NCI-H2227 (cell line): Measurements from ENCODE around the gene FHIP1B.

Experiments used
- DNase-seq: peaks from one replicate; lab custom pipeline; 2025; ENCODE audit not compliant: unreplicated experiment; lab: John Stamatoyannopoulos, UW

Gene FHIP1B

DNA sequence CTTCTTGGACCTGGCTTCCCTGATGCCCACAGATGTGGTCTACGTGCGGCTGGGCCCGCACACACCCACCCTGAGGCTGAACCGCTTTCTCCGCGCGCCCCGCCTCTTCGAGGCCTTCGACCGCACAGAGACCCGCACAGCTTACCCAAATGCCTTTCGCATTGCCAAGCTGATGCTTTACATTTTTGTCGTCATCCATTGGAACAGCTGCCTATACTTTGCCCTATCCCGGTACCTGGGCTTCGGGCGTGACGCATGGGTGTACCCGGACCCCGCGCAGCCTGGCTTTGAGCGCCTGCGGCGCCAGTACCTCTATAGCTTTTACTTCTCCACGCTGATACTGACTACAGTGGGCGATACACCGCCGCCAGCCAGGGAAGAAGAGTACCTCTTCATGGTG is 5.7 kb upstream of the FHIP1B start:
- DNase-seq = no peak

DNA sequence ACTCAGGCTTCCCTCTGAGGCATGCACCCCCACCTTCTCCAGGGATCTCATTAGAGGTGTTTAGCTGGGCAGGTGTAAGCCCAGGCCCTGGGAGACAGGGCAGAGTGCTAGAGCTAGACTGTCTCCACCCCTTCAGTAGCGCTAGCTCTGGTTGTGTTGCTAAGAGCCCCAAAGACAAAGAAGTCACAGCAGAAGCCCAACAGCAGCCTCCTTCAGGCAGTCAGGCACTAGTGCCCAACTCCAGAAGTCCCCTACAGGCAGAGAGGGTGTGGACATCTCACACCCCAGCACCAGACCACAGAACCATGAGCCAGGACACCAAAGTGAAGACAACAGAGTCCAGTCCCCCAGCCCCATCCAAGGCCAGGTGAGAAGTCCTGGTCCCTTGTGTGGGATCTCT is 4.5 kb upstream of the FHIP1B start, which contains the start of gene CNGA4:
TSS of gene CNGA4 (plus strand) at position 188 of the 400 bp plus-strand sequence. CDS start at position 306, 118 bp downstream.
- DNase-seq = no peak

DNA sequence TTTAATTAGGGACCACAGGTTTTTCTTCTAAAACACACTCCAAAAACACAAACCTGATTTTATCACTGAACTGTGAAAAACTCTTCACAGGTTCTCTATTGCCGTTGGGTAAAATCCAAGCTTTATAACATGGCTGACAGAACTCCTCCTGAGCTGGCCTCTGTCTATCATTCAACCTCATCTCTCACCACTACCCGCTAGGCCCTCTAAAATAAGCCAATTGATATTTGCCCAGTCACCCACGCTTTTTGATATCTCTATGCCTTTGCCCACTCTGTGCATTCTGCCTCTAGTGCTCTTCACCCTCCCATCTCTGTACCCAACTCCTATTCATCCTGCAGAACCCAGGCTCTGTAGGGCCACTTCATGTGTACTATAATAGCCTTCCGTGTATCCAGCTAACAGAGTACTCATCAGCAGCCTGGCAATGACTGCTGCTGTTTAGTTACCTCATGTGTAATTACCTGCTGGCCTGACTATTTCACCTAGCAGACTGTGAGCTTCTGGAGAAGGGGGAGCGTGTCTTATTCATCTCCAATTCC is 3.4 kb upstream of the FHIP1B start:
- DNase-seq = no peak

- DNase-seq = no peak
Measured at GRCh38 chr11:6237266-6237665, 2.8 kb upstream of the FHIP1B start.

- DNase-seq = no peak
Measured at GRCh38 chr11:6233984-6234386, 451 bp downstream of the FHIP1B start.

- no peak for DNase-seq
Measured at GRCh38 chr11:6232899-6233298, 1.5 kb downstream of the FHIP1B start.

DNA sequence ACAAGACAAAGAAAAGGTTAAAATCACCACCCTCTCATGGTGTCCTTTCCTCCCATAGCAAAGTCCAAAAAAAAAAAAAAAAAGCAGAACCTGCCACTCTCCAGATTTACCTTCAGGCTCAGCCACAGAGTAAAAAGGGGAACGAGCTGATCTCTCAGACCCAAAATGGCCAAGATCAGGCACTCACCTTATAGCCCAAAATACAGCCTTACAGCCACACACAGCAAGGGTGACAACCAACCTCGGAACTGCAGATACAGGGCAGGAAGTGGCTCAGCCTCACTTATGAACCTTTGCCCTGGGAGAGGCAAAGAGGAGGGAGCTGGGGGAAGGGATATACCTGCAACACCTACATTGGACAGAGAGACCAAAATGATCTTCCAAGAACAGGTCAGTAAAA is 4.5 kb downstream of the FHIP1B start:
- DNase-seq = no peak

- DNase-seq = no peak
Measured at GRCh38 chr11:6228520-6228919, 5.9 kb downstream of the FHIP1B start.

- no peak for DNase-seq
Measured at GRCh38 chr11:6225896-6226295, 8.5 kb downstream of the FHIP1B start.

DNA sequence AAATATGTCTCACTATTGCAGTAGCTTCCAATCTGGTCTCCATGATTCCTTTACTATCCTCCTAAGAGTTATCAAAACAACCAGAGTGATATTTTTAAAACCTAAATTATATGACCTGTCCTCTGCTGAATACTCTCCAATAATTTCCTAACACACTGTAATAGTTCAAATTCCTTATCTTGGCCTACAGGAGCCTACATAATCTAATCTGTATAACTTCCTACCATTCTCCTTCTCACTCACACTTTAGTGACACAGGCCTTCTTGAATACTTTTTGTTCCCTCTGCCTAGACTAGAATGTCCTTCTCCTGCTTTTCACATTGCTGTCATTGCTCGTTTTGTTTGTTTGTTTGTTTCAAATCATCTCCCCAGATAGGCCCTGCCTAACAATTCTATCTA is 9.4 kb downstream of the FHIP1B start:
- no peak for DNase-seq

GRCh38 chr11:6224421-6224820 is 10.0 kb downstream of the FHIP1B start:
- no peak for DNase-seq

GRCh38 chr11:6223854-6224253 is 10.6 kb downstream of the FHIP1B start:
- DNase-seq = no peak

DNA sequence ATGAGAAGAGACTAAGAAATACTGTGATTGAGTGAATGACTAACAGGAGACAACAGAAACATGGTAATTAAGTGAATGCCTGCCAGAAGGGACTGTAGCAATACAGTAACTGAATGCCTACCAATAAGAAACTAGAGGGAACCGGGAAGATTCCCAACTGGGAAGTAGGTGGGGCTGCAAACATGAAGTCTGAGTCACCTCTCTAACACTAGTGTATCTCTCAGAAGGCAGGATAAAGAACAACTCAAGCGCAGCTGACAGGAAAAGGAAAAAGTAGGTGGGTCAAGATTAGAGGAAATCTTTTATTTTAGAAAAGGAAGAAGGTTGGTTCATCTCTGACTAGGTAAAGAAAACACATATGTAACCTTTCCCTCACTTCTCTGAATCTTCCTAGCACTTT is 15.1 kb downstream of the FHIP1B start:
- DNase-seq = no peak

GRCh38 chr11:6217722-6218121 is 16.7 kb downstream of the FHIP1B start:
- no peak for DNase-seq

- DNase-seq = no peak
Measured at GRCh38 chr11:6216501-6216900, 17.9 kb downstream of the FHIP1B start.

GRCh38 chr11:6214530-6214929 is 19.9 kb downstream of the FHIP1B start:
- no peak for DNase-seq

DNA sequence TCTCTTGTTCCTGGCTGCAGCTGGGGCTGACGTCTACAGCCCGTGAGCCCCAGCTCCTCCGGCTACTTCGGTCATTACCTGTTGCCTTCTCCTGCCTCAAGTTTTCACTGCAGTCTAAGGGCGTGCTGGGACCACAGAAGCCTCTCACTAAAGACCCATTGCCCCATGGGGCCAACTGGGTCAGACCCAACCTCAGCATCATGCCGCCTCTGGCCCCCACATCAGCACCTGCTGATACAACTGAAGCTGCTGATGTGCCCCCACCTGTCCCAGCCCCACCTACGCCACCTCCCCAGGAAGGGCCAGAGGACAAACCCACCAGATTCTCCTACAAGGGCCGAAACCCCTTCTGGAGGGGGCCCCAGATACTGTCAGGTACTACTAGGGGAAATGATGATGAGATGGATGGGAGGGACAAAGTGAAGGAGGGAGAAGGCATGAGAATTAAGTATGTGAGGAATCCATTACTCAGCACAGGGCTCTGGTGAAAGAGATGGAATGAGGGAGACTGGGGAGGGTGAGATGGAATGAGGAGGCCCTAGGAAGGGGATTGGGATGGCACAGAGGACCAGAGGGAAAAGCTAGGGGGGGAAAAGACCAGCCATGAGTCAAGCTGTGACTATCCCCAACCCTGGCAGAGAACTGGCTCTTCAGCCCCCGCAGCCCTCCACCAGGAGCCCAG is 24.0 kb downstream of the FHIP1B start:
- no peak for DNase-seq

DNA sequence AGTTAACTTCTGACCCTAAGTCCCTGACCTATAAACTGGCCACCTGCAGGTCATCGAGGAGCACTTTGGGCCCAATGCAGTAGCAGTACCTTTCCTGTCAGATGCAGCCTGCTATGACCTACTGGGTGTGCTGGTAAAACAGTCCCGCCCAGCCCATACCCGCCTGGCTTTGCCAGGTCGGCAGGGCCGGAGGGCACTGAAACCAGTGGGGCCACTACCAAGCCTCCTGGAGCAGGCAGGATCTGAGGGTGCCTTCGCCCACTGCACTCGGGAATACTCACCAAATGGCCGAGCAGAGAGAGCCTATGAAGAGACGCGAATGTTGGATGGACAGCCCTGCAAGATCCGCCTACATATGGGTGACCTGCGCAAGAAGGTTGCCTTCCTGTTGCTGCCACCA is 24.6 kb downstream of the FHIP1B start:
- DNase-seq = no peak

- DNase-seq = no peak
Measured at GRCh38 chr11:6206456-6207180, 27.8 kb downstream of the FHIP1B start.

- no peak for DNase-seq
Measured at GRCh38 chr11:6205366-6205765, 29.1 kb downstream of the FHIP1B start, which contains the start of gene C11orf42. Gene C11orf42 (plus strand): TSS chr11:6205557. CDS start chr11:6205616, 59 bp downstream.

- no peak for DNase-seq
Measured at GRCh38 chr11:6204706-6205105, 29.7 kb downstream of the FHIP1B start.

- no peak for DNase-seq
Measured at GRCh38 chr11:6203327-6203726, 31.1 kb downstream of the FHIP1B start.
